HG02938 (cell line): ENCODE measurements around the gene MEDAG.

Experiments
- ATAC-seq: cut with Tn5 transposase; IDR thresholded peaks from one replicate; pipeline ENCODE4 v1.9.1; 2021; ENCODE audit warnings: mild to moderate bottlenecking, moderate library complexity; ENCODE audit not compliant: unreplicated experiment

The MEDAG gene

DNA sequence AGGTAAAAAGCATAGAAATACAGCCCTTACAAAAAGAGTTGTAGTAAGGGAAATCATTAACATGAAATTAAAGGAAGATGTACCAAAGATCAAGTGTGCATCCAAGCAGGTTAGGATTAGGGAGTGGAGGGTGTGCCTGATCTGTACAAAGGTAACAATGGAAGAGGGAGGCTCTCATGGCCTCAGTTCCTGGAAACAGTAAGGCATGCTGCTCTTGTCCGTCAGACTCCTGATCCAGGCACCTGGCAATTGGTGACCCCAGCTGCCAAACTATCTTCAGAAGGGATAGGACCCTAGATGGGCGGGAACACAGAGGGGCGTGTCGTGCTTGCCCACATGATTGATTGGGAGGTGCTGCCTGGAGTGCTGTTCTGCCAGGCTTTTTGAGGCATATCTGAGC, 30.9 kb downstream of the MEDAG start:
- no peak for ATAC-seq

DNA sequence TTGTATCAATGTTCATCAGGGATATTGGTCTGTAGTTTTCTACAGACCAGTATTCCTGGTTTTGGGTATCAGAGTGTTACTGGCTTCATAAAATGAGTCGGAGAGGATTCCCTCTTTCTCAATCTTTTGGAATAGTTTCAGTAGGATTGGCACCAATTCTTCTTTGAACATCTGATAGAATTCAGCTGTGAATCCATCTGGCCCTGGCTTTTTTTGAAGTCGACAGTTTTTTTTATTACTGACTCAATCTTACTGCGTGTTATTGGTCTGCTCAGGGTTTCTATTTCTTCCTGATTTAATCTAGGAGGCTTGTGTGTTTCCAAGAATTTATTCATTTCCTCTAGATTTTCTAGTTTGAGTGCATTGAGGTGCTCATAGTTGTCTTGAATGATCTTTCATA, 37.8 kb downstream of the MEDAG start:
- ATAC-seq, result no peak

DNA sequence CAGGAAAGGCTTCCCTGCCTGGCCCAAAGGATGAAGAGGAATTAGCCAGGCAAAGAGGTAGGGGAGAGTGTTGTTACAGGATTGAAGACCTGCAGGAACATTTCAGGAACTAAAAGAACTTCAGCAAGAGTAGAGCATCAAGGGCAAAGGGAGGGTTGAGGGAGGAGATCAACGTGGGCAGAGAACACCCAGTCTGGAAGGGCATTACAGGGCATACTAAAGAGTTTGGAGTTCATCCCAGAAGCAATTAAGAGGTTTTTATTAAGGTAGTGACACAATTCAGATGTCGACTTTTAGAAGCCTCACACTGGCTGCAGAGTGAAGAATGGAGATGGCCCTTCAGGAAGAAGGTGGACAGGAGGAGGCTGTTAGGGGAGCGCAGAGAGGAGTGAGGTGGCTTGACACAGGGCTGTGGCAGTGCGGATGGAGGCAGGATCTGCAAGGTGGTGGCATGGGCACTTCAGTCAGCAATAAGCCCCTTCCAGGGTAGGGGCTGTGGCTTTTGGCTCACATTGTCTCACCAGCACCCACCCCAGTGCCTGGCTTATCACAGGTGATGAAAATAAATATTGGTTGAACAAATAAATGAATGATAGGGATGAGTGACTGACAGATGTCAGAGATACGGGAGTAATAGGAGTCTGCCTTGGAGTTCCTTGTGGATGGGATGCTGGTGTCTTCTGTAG, 51.3 kb downstream of the MEDAG start:
- ATAC-seq, result no peak

DNA sequence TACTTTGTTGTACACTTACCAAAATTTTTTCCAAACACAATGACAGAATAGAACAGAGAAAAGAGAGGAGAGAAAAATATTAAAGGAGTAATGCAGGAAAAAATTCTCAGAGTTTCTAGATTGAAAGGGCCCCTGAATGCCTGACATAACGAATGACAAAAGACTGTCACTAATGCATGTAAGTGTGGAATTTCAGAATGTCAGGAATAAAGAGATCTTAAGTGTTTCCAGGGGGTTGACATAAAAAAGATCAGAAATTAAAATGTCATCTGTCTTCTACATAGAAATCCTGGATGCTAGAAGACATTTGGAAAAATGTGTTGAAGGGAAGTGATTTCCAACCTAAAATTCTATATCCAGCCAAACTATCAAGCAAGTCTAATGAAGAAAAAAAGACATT, 53.6 kb downstream of the MEDAG start:
- no peak for ATAC-seq

DNA sequence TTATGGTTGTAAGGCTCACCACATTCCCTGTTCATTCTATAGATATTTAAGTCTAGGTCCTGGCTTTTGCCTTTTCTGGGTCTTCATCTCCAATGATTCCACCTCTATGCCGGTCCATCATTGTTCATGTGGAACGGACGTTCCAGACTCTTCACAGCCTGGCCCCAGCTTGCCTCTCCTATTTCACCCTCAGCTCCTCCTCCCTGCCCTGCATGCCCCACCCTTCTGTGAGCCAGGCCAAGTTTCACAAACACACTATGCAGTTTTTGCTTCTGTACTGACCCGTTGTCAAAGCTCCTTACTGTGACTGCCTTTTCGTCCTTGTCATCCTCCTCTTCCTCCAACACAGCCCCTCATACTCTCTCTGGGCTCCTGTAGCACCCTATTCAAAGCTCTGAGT, 57.7 kb downstream of the MEDAG start:
- no peak for ATAC-seq

DNA sequence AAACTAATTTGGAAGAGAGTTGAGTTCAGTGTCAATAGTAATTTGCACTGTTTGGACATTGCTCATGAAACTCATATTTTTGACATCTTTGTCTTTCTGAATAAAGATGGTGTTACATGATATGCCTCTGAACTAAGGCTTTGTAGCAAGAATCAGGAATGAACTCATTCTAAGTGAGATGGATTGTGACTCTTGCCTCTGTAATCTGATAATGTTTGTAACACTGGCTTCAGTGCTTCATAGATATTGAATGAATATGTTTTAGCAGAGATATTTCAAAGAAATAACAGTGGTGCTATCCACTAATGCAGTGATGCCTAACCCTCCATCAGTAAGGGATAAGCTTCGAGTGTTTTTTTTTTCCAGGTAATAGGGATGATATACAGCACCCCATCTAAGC, 59.3 kb downstream of the MEDAG start:
- ATAC-seq, result no peak

DNA sequence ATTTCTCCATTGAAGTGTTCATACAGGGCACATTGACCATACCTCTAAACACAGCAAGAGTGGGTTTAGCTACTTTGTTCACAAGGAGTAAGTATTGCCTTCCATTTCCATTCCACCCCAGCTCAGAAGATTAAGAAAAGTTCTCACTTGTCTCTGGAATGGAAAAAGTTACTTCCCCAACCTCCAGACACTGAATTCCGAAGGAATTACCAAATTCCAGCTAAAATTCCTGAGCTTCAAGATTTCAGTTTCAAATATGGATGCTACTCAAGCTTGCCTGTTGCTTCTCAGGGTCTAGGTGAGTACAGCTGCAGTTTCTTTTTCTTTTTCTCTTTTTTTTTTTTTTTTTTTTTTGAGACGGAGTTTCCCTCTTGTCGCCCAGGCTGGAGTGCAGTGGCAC, 60.0 kb downstream of the MEDAG start:
- ATAC-seq, result no peak

DNA sequence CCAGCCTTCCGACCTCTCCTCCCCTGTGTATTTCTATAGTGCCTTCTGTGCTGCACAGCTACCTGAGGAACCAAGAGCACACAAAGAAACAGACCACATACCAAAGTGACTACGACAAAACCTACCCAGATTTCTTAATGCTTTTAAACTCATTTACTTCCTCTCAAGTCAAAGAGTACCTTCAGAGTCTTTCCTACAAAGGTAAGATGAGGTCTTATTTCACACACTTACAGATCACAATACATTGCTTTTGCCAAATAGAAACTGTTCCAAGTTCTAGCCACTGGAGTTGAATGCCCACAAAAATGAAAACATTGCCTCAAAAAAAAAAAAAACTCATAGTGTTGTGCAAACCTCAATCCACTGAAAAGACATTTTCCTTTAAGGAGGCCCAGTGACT, 62.8 kb downstream of the MEDAG start:
- no peak for ATAC-seq

DNA sequence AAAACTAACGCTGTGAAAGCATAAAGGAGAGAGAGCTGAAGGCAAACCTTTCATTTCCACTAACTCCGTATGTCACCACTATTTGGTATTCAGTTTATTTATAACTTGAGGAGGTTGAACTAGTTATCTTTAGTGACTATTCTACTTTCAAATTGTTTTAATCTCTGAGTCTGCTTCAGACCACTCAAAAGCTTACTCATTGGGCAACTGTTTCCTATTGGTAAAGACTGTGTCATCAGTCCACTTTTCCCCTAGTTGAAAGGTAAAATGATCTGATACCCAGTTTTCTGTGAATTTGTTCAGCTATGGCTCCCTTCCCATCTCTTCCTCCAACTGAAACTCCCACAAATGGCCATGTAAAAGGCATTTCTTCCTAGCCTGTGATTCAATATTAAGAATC, 65.5 kb downstream of the MEDAG start:
- ATAC-seq, result no peak

DNA sequence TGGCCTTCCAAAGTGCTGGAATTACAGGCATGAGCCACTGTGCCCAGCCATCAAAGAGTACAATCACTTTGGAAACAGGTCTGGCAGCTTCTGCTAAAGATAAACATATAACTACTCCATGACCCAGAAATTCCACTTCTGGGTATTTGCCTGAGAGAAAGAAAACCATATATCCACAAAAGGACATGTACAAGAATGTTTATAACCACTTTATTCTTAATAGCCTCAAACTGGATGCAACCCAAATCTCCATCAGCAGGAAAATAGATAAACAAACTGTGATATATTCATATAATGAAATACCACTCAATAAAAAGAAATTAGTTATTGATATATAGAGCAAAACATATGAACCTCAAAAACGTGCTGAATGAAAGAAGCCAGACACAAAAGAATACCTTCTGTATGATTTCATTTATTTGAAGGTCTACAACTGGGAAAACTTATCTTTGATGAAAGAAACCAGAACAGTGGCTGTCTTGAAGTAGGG, 66.9 kb downstream of the MEDAG start:
- no peak for ATAC-seq

DNA sequence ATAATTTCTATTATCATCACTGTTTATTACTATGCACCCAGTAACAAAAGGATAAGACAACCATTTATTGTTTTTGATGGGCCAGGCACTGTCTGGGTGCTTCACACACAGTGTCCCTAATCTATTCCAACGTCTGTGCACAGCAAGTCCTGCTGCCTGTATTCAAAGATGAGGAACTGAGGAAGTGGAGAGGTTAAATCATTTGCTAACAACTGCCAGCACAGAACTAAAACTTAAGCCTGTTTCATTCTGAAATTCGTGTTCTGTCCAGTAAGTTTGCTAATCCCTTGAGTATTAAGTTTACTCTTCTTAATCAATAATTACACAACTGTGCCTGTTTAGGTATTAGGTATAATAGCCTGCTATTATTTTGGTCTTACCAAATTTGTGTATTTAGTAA, 68.3 kb downstream of the MEDAG start:
- ATAC-seq, result no peak
